GM23248 (cell line): ENCODE measurements around the gene CXCR3. TPM values are rescaled to one million over a fixed set of nuclear protein-coding genes. Genes with fewer than 3 reads are reported as not detected.
"Not testable (repeated sequence)": the region's sequence is repeated elsewhere in the genome, so short reads cannot be mapped to it uniquely, and the experiment has no call there.

Source experiments
- DNase-seq: peaks from one replicate; pipeline ENCODE4 v3.0.0-alpha.2; 2015
- H2AFZ ChIP-seq: fragments of 200-600 bp; sonication (generic); 2 replicates; pipeline ENCODE4 v1.6.1; 2016; ENCODE audit warnings: antibody characterized with exemption
- H3F3A ChIP-seq: fragments of 200-600 bp; sonication (generic); 2 replicates; pipeline ENCODE4 v1.6.1; 2016; ENCODE audit warnings: mild to moderate bottlenecking, antibody characterized with exemption, mixed run types; ENCODE audit not compliant: insufficient read depth
- H3K27ac ChIP-seq: fragments of 200-600 bp; sonication (generic); 2 replicates; pipeline ENCODE4 v1.5.1; 2016; ENCODE audit warnings: mild to moderate bottlenecking
- H3K27me3 ChIP-seq: fragments of 200-600 bp; sonication (generic); replicated peaks from 2 replicates; pipeline ENCODE4 v1.6.1; 2016; ENCODE audit warnings: mild to moderate bottlenecking; ENCODE audit not compliant: insufficient read depth
- H3K36me3 ChIP-seq: fragments of 200-600 bp; sonication (generic); 2 replicates; pipeline ENCODE4 v1.6.1; 2016; ENCODE audit warnings: low read depth, mild to moderate bottlenecking
- H3K4me1 ChIP-seq: fragments of 200-600 bp; sonication (generic); 2 replicates; pipeline ENCODE4 v1.6.1; 2016; ENCODE audit warnings: mild to moderate bottlenecking; ENCODE audit not compliant: insufficient read depth
- H3K4me2 ChIP-seq: fragments of 200-600 bp; sonication (generic); one replicate; pipeline ENCODE4 v1.6.1; 2016; ENCODE audit warnings: mild to moderate bottlenecking; ENCODE audit not compliant: unreplicated experiment
- H3K4me3 ChIP-seq: fragments of 200-600 bp; sonication (generic); 2 replicates; pipeline ENCODE4 v1.5.1; 2016; ENCODE audit warnings: mild to moderate bottlenecking
- H3K79me2 ChIP-seq: fragments of 200-600 bp; sonication (generic); 2 replicates; pipeline ENCODE4 v1.6.1; 2016; ENCODE audit warnings: mild to moderate bottlenecking; ENCODE audit not compliant: insufficient read depth
- H3K9ac ChIP-seq: fragments of 200-600 bp; sonication (generic); 2 replicates; pipeline ENCODE4 v1.6.1; 2016; ENCODE audit warnings: mild to moderate bottlenecking
- H3K9me2 ChIP-seq: fragments of 200-600 bp; sonication (generic); 2 replicates; pipeline ENCODE4 v1.6.1; 2016; ENCODE audit warnings: mixed run types, mild to moderate bottlenecking, moderate library complexity; ENCODE audit not compliant: insufficient read depth
- H3K9me3 ChIP-seq: fragments of 200-600 bp; sonication (generic); one replicate; pipeline ENCODE4 v1.6.1; 2017; ENCODE audit warnings: low read depth
- H4K20me1 ChIP-seq: fragments of 200-600 bp; sonication (generic); 2 replicates; pipeline ENCODE4 v1.6.0; 2016; ENCODE audit not compliant: insufficient read depth
- EZH2 ChIP-seq: fragments of 200-600 bp; sonication (generic); IDR thresholded peaks from 2 replicates; pipeline ENCODE4 v1.6.1; 2018; ENCODE audit warnings: antibody characterized with exemption, mild to moderate bottlenecking; ENCODE audit not compliant: insufficient read depth, poor library complexity, severe bottlenecking
- EZH2phosphoT487 ChIP-seq: fragments of 200-600 bp; sonication (generic); IDR thresholded peaks from 2 replicates; pipeline ENCODE4 v1.6.1; 2018; ENCODE audit warnings: antibody characterized with exemption, moderate library complexity, mild to moderate bottlenecking, low read depth; ENCODE audit not compliant: insufficient read depth
- WGBS, 2 experiments: methylation state at CpG; one replicate each; pipeline ENCODE4 v1.1.6; 2015 to 2017; ENCODE audit warnings: low lambda C conversion rate in 2 of 2, low coverage in 1 of 2; ENCODE audit errors: missing lambda C conversion rate in 2 of 2; 5-methylcytosine and 5-hydroxymethylcytosine counted together
- in situ Hi-C: fragments of 300-500 bp; cut with MboI; formaldehyde crosslinking; loops from 2 replicates; pipeline ENCODE4 v1.15.0; 2020
- polyA plus RNA-seq: library from polyadenylated mRNA; unstranded; fragments of >200 nt; fragmentation: Nextera tagmentation; extraction: Ambion mirVana; gene quantifications from 2 replicates; pipeline ENCODE4 v1.2.1, GENCODE V29; 2016
- total RNA-seq: library from RNA; depleted of rRNA; stranded (reverse); fragments of >200 nt; shearing (Covaris generic); gene quantifications from 2 replicates; pipeline ENCODE4 v1.2.3, GENCODE V29; 2014

CXCR3 gene
- total and polyA plus RNA-seq, 2 experiments from 2014 or later = not detected

GRCh38 chrX:71664889-71665491 lies 46.7 kb upstream of the CXCR3 start:
- in situ Hi-C loops = no loop called here
- H2AFZ ChIP-seq = no peak overlapping the region
- H3K27me3 ChIP-seq = no peaks in the 10 kb centered on the region
- no peaks in the 10 kb centered on the region for H3K9me3 ChIP-seq
- H3K4me1 ChIP-seq = no peaks in the 10 kb centered on the region
- 83 to 88% methylated on average over 10 to 13 of the region's 16 CpGs for WGBS, 2 experiments
- H3K4me3 ChIP-seq = no peak overlapping the region
- no peak for DNase-seq
- no peaks in the 10 kb centered on the region for H4K20me1 ChIP-seq
- H3K36me3 ChIP-seq = no peaks in the 10 kb centered on the region
- no peak overlapping the region for H3K27ac ChIP-seq
- TF ChIP-seq EZH2phosphoT487 = no peak
- no peak for TF ChIP-seq EZH2
- no peaks in the 10 kb centered on the region for H3F3A ChIP-seq
- no peaks in the 10 kb centered on the region for H3K9me2 ChIP-seq
- no peak overlapping the region for H3K4me2 ChIP-seq
- no peak overlapping the region for H3K9ac ChIP-seq
- H3K79me2 ChIP-seq = no peaks in the 10 kb centered on the region

DNA sequence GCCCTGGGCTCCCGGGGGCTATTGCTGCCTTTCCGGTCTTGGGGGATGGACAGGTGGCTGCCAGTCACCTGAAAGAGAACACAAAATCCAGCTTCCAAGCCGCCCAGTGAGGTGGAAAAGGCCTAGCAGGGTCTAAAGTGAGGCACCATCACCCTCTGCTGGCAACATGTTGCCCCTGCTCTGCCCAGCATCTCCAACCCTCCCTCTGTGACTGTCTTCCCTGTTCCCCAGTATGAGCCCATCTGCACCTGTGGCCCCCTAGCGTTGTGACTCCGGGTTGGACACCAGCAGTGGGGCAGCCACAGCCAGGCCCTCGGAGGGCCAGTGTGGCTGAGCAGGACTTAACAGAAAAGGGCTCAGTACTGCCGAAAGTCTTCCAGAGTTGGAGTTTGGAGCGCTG lies 45.9 kb upstream of the CXCR3 start:
- H3K9me3 ChIP-seq, H3K79me2 ChIP-seq, in situ Hi-C loops, H3F3A ChIP-seq, H3K27ac ChIP-seq, H3K9me2 ChIP-seq, H3K36me3 ChIP-seq, H4K20me1 ChIP-seq, H2AFZ ChIP-seq, H3K9ac ChIP-seq, DNase-seq, H3K4me2 ChIP-seq, H3K27me3 ChIP-seq, H3K4me3 ChIP-seq, H3K4me1 ChIP-seq: not testable (repeated sequence)
- 51 to 68% methylated on average over 4 to 7 of the region's 8 CpGs for WGBS, 2 experiments

DNA sequence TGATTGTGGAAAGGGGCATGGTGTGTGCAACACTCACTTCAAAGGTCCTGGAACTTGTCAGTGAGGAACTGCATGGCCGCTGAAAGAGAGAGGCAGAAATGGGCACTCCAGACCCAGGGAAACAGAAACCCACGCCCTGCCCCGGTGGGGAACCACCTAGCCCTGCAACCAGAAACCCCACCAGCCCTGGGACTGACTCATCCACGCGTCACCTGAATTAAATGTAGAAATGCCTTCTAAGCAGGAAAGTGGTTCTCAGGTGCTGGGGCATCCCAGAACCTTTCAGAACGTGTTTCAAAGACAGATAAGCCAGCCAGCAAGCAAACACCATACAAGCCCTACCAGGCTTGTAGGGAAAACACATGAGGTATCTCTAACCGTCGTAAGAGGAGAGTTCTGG lies 44.9 kb upstream of the CXCR3 start:
- H3K4me1 ChIP-seq, H3K4me2 ChIP-seq, H3K27ac ChIP-seq, H2AFZ ChIP-seq, H3F3A ChIP-seq, DNase-seq, H3K4me3 ChIP-seq, H3K9ac ChIP-seq, in situ Hi-C loops, H4K20me1 ChIP-seq, H3K79me2 ChIP-seq, H3K9me3 ChIP-seq, H3K27me3 ChIP-seq, H3K36me3 ChIP-seq, H3K9me2 ChIP-seq: not testable (repeated sequence)
- 66 to 76% methylated on average over 3 to 5 of the region's 8 CpGs for WGBS, 2 experiments

DNA sequence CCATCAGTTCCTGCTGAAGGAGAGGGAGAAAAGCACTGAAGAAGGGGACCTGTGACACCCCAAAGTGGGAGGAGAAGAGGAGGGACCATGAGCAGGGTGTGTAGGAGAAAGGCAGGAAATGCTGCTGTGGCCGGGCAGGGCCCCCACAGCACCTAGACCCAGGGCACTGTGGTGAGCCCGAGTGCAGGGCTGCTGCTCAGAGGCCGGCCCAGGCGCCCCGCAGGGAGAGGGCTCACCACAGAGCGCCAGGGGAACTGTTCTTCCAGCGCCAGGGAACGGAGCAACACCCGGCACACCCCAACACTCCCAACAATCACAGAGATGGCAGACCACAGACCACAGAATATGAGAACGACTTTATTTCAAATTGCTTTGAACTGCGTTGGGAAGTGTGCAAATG lies 44.3 kb upstream of the CXCR3 start:
- H3K79me2 ChIP-seq, H3K4me1 ChIP-seq, in situ Hi-C loops, H3F3A ChIP-seq, H3K9ac ChIP-seq, H3K4me3 ChIP-seq, H3K4me2 ChIP-seq, H3K27me3 ChIP-seq, H2AFZ ChIP-seq, H4K20me1 ChIP-seq, H3K9me2 ChIP-seq, H3K27ac ChIP-seq, H3K9me3 ChIP-seq, H3K36me3 ChIP-seq, DNase-seq: not testable (repeated sequence)
- WGBS, 2 experiments = 86 to 88% methylated on average over 6 to 9 of the region's 11 CpGs

DNA sequence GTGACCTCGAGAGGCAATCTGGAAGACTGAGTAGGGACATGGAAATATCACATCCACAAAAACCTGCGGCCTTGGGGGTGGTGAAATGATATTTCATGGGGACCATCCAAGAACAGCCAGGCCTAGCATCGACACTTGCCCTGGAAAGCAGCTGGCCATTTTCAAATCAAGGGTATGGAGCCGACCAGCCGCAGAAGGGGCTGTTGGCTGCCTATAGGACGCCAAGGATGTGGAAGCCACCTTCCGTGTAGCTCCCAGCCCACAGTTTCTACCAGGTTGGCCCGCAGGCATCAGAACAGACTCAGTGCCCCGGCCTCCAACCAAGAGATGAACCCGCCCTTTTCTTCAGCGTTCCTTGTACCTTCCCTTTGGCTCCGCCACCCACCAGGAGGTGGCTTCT lies 43.6 kb upstream of the CXCR3 start:
- H3K36me3 ChIP-seq = no peaks in the 10 kb centered on the region
- WGBS, 2 experiments = 79 to 86% methylated on average over 6 to 9 of the region's 12 CpGs
- in situ Hi-C loops = no loop called here

More for the DNA sequence above, 43.6 kb upstream of the CXCR3 start:
- no peak overlapping the region for H3K4me2 ChIP-seq
- no peaks in the 10 kb centered on the region for H3F3A ChIP-seq
- H3K27me3 ChIP-seq = no peaks in the 10 kb centered on the region
- H3K4me3 ChIP-seq = no peak overlapping the region
- no peaks in the 10 kb centered on the region for H3K79me2 ChIP-seq
- no peaks in the 10 kb centered on the region for H3K9me2 ChIP-seq
- DNase-seq = no peak
- no peak overlapping the region for H2AFZ ChIP-seq
- no peaks in the 10 kb centered on the region for H3K4me1 ChIP-seq
- TF ChIP-seq EZH2 (no peak), EZH2phosphoT487 (no peak)
- H3K9me3 ChIP-seq = no peaks in the 10 kb centered on the region
- no peak overlapping the region for H3K9ac ChIP-seq
- H3K27ac ChIP-seq = no peak overlapping the region
- no peaks in the 10 kb centered on the region for H4K20me1 ChIP-seq
